NCI-H1694 treated with DMSO at 0.1 percent for 48 hours (cell line): Measurements from ENCODE around the gene SYS1.
"Not testable (repeated sequence)": the region's sequence is repeated elsewhere in the genome, so short reads cannot be mapped to it uniquely, and the experiment has no call there.

ENCODE experiments used
- DNase-seq: peaks from one replicate; lab custom pipeline; 2025; lab: John Stamatoyannopoulos, UW

Gene SYS1

DNA sequence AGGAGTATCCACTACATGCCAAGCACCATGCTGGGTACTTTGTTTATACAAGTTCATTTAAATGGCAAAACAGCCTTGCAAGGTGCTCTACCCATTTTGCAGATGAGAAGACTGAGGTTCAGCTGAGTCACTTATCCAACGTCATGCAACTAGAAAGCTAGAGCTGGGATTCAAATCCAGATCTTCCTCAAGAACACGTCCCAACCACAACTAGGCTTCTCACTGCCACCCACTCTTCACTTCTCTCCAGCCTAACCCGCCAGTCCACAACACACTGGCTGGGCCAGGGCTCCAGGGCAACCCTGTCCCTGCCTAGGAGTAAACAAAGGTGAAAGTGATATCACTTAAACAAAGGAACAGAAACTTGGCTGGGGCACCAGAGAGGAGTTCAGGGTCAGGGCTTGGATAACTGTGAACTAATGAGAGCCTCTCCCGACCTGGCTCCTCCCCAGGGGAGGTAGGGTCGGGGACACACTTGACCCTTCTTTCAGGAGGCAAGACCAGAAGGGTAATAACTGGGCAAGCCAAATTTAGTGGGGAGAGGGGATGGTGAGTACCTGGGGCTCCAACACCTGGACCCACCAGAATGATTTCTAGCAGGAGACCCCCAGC is 22.6 kb upstream of the SYS1 start:
- no peak for DNase-seq

DNA sequence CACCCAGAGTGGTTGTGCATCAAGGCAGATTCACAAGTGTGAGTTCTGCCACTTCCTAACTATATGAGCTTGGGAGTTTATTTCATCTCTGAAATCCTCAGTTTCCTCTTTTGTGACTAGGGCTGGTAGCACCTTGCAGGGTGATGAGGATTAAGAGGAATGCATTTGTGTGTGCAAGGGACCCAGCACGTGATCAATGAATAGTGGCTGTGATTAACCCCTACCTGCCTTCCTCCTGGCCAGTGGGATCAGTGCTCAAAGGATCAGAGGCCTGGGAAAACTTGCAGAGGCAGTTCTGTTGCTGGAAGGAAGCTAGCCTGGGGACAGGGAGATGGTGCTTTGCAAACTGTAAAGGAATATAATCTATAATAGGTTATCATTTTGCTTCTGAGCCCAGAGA is 22.0 kb upstream of the SYS1 start:
- no peak for DNase-seq

DNA sequence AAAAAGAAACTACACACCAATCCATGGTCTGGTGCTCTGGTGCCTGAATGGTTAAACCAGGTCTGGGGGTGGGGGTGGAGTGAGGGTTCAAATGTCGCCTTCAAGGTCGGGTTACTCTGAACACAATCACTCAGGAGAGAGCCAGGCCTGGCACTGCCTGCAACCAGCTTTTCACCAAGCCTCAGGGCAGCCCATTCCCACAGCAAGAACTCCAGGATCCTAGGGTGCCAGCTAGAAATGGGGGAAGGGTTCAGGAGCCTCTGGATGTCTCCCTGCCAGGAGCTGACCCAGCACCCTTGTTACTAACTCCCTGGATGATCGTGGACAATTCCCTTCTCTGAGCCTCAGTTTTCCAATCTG is 21.4 kb upstream of the SYS1 start:
- no peak for DNase-seq

DNA sequence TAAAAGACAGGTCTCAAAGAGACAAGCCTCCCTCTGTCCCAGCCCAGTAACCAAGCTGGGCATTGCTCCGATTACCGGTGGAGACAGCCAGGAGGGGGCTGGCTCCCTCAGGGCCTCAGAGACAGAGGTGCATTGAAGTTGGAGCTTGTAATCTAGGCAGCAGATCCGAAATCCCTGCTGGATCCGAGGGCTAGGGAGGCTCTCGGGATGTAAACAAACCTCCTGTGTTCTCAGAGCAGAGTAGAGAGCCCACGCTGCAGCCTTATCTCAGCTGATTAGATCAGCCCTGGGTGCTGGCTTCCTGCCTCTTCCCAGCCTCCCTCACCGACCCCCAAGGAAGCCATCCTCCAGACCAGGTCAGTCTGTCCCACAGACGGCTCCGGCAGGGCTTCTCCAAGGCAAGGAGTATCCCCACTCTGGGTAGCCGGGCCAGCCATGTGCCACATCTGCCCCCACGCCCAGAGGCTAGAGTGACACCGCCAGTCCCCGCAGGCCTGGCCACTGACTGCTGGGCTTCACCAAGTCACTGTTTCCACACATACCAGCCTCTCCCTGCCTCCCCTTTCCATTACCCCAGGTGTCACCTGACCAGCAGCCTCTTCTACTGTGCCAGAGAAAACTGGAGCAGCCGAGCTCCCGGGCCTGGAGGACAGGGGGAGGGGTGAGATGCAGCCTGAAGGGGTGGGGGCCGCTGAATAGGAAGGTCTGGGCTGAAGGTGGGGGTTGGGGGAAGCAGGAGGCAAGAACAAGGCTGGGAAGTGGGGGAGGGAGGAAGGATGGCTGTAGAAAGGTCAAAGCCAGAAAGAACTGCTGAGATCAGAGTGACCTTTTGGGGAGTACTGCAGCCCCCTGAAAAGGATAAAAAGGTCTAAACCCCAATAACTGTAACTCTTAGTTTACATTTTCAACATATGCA is 20.8 kb upstream of the SYS1 start:
- no peak for DNase-seq

DNA sequence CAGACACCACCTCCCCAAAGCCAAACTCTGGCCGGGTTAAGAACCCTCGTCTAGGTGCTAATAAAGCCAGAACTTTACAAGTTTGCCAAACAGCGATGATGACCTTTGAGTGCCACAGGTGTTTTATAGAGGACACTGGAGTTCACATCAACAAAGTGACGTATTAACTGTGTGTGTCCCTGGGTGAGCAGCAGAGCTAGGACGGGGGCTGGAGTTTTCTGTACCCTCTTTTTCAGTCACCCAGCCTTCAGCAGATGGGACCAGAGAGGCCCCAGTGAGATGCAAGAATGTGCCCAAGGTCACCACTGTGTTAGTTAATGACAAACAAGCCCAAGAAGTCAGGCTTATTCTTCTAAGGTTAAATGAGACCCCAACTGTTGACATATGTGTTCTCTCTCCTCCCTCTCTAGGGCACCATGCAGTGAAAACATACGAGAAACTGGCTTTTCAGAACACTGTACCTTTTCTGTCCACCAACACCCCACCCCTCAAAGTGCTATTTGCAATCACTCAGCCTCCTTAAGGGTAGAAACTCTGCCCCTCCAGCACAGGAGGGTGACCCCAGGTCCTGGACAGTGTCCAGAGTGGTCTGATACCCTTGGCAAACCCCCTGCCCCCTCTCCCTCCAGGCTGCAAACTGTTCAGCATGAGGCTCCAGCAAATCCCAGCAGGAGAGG is 20.0 kb upstream of the SYS1 start:
- DNase-seq = no peak

DNA sequence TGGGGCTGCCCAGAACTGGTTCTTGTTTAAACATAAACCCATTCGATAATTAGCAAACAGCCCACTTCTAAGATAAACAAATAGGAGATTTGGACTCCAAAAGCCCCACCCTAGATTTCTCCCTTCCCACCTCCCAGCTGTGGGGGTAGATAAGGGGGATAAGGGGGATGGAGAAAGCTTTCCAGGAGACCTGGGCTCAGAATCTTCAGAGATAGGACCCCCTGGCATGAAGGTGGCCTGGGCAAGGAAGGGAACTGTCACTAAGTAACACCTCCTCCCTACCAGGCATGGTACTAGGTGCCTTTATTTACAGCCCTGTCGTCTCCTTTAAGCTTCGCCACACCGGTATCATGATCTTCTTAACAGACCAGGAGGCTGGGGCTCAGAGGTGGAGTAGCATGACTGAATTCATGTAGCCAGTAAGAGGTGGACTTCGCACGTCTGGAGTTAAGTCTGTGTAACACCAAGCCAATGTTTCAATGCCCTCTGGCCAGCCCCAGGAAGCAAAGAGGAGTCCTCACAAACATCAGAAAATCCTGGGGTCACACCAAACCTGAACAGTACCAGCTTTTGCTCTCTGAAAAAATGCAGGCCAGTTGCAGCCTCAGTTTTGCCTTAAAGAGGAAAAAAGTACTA is 19.3 kb upstream of the SYS1 start:
- no peak for DNase-seq

DNA sequence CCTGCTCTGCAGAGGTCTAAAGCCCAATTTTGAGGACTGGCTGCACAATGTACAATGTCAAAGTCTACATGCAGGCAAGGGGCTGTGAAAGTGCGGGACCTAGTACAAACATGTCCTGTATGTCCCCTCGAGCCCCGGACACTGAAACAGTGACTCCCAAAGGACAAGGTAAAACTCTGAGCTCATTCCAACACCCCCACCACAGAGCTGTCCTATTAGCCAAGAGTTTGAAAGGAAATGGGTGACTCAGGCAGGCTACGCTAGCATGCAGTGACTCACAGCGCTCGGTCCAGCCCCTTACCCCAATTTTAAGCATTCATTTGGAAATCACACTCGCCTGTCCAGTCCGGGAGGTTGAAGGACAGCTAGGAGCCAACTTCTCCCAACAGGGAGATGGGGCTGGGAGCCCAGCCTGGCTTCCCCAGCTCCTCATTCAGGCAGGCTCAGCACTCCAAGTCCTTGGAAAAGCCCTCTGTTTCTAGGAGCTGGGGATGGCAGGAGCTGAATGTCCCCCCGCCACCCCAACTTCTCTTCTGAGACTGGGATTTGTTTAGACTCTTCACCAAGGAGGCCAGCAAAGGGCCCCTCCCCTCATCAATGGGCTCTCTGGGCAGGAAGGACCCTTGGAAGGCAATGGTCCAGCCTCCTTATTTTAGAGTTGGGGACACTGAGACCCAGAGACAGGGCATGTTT is 18.6 kb upstream of the SYS1 start:
- DNase-seq = no peak

DNA sequence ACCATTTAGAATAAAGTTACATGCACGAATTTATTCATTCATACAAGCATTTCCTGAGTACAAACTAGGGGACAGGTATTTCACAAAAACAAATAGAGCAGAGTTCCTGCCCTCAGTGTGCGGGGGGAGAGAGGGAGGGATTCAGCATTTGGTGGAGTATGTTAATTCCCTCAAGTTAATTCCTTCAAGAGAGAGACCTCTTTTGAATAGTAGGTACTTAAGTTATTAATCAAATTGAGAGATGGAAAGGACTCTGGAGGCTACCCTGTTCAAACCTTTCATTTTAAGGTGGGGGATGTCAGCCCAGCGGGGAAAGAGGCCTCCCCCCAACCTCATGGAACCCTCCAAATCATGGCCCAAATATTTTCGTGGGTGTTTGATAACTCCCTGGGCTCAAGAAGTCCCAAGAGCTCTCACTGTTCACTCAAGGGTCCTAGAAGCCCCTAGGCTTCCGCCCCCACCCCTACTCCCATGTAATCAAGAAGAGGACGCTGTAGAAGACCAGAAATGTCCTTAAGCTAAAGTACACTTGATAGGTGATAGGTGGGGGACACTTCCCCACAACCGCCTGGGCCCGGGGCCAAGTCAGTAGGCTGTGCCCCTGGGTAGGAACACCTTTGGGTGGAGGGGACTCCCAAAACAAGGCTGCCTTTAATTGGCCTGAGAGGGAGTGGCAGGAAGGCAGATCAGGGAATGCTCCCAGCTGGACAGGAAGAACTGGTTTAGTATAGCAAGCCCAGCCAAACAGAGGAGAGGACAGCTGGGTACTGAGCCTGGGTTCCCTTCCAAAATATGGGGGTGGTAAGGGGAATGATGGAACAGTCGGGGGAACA is 17.6 kb upstream of the SYS1 start:
- DNase-seq = no peak

DNA sequence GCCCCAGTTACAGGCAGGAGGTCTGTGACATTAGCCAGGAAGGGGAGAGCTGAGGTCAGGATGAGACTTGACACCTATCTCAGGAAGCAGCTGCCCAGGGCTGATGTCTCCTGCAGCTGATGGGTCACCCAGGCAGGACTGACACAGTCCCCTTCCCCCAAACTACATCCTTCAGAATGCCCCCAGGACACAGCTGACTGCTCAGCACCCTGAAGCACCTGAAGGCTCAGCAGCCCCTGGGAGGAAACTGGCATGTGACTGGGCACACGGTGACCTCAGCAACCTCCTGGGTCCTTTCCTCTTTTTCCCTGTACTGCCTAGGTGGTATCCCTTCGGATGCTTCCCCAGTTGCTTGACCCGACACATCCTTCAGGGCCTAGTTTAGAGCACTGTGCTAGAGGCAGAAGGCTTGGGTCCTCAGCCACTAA is 16.7 kb upstream of the SYS1 start:
- no peak for DNase-seq

DNA sequence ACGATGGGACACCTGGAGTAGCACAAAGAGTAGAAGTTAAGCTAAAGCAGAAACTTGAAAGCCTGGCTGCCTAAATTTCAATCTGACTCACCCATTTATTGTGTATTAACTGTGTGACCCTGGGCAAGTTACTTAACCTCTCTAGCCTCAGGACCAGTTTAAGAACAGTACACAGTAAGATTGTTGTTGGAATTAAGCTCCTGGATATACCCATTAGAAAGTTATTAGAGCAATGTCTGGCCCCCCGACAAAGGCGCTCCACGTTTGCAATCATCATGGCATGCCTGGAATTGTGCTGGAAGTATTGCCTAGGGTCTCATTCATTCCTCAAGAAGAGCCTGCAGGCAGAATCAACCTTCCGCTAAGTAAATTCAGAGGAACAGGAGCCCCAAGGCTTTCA is 16.1 kb upstream of the SYS1 start:
- DNase-seq = no peak

DNA sequence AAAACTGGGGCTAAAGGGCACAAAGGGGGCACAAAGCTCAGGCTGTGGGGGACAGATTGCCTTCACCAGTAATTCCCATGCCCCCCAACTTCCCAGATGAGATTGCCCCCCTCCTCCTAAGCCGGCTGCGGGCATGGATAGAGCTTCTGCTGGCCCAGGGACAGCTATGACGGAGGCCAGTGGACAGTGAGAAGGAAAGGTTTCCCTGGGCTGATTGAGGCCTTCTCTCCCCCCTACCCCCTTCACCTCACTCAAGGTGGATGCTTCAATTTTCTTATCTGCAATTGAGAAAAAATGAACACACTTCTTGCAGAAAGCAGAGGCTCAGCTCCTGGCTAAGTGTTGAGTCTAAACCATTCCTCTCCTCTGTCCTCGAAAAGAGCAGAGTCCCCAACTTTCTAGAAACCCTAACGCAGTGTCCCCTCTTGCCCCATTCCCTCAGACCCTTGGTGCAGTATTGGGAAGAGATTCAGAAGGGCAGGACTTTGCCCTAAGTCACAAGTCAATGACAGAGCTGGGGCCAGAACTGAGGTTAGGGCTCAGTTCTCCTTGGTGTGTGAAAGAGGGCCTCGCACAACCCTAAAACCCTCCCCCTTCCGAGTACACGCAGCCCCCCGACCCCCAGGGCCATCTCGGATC is 15.5 kb upstream of the SYS1 start:
- no peak for DNase-seq

DNA sequence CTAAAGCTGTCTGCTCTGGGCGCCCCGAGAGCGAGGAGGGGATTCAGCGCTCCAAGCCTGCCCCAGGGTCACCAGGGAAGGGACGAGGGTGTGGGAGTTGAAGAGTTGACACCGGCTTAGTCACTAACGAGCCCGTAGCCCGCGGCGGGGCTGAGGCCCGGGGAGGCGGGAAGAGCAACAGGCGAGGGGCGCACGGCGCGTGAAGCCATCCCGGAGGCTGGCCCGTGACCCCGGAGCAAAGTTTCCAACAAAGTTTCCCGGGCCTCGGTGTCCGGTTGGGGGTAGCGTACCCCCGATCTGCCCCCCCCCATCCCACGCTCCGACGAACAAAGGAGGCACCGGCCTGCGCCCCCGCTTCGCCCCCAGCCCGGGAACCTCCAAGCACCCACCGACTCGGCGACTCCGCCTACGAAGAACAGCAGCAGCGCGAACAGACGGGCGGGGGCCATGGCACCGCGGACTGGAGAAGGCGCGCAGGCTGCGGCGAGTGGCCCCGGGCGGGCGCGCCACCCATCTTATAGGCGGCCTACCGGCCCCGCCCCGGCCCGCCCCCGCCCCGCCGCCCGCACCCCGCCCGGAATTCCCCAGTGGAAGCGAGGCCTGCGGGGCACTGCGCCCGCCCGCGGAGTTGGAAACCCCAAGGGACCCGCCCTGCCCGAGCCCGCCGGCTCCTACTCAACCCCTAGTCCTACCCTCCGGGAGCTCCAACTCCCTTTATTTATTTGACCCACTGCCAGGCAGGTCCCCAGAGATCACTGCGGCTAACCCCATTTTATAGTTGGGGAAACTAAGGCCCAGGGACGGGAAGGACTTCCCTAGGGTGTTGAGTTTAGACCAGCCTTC is 14.8 kb upstream of the SYS1 start, which contains the start of gene SDC4:
Gene SDC4 (minus strand): TSS at position 489 of the 843 bp plus-strand sequence. CDS start 40 bp downstream, at position 449.
- no peak for DNase-seq

DNA sequence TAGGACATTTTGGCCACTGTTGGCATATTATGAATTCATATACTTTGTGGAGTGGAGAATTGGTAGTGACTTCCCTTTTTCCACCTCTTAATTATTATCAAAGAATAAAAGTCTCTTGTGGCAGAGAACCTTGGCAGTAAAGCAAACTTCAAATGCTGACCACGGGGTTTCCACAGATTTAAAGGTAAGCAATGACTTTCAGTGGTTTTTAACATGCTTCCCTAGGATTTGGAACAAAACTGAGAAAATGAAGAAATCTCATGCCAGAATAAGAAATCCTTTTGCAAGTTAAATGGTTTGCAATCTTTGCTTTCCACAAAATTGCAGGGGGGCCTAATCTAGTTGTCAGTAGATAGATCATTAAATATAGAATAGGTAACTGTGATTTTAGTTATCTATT is 12.7 kb upstream of the SYS1 start:
- no peak for DNase-seq

DNA sequence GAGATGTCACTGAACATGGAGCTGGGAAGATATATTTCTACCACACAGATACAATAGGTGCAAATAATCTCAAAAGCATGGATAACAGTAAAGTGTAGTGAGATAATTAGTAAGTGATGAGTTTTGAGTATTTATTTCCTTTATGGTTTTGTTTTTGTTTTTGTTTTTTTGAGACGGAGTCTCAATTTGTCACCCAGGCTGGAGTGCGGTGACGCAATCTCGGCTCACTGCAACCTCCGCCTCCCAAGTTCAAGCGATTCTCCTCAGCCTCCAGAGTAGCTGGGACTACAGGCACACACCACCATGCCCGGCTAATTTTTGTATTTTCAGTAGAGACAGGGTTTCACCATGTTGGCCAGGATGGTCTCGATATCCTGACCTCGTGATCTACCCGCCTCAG is 12.2 kb upstream of the SYS1 start:
- DNase-seq = not testable (repeated sequence)

DNA sequence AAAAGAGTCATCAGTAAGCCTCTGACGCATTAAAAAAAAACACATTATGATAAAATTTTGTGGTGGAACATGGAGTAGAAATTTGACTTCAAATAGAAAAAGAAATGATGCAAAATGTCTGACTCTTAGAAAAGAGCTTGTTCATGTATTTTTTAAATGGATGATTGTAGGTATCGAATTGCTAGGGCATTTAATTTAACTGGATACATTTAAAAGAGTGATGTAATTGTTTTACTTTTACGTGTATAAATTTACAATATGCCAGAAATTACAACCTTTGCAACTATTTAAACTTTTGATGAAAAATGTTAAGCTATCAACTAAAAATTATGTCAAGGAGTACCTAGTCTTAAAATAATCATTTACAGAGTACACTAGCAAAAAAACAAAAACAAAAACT is 10.2 kb upstream of the SYS1 start:
- no peak for DNase-seq

DNA sequence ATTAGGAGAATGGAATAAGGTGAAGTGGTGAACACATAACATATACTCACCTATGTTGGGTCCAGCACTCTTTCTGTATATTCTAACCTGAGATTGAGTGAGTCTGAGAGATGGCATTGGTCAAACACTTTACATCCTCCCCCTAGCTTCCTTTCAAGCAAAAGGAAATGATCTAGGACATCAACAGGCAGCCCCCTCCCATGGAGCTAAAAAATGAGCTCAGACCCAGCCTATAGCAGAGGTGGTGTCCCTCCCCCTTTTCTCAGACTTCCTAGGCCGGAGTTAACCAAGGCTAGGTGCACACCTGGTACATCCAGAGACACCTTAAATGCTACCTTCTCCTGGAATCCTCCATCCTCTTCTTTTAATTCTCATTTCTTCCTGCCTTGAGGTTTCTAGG is 9.2 kb upstream of the SYS1 start:
- no peak for DNase-seq

DNA sequence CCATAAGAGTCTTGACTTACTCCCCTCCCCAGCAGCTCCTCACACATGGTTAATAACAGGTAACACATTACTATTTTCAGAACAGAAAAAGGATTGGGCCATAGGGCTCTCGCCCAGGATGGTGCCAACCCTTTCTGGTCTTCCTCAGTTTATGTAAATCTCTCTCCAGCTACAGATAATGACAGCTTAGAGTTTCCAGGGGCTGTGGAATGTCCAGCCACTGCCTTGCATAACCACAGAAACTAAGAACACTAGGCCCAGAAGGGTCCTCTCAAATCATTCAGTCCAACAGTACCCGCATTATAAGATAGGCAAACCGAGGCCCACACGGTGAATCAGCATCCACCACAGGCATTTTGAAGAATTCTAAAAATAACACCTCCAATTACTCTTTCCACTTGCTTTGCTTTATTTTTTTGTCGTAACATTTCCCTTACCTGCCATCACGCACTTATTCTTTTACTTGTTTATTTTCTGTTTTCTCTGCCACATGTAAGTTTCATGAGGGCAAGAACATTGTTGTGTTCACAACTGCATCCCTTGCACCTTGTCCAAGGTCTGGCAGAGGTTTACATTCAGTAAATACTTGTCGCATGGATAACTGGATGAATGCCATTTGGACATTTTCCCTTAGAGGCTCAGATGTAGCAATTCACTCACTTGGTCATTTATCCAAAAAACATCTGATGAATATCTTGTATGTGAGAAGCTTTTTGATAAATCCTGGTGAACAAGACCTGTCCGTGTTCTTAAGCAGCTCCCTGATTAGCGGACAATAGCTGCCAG is 8.3 kb upstream of the SYS1 start:
- no peak for DNase-seq

DNA sequence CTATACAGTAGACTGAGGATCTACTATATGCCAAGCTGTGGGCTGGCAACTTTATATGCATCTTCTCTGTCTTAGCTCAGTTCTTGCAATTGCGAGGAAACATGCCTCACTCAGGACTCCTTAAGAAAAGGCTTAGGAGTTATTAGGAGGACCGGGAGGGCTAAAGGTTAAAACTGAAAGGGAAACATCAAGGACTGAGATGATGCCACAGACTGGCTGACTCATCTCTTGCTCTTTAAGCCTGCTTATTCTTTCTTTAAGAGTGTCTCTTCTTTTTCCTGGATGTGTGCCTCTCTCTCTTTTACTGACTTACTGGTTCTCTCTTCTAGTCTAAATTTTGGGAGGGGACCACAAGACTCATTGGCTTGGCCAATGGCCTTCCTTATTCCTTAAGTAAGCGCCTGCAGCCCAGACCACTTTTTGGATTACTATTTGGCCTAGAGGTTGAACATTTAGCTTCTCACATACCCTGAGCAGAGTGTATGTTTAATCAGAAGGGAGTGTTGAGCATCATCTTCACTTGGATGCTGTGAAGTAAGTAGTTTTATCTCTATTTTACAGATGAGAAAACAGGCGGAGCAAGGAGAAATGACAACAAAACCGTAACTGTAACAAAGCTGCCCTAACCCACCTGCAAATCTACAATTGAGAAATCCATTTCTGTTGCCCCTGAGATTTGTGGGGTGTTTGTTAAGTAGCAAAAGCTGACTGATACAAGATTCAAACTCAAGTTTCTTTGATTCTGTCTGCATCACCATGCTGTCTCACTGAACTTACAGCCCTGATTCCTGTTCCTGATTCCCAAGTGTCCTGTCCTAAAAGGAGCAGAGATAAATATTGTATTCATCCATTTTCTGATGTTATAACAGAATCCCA is 7.5 kb upstream of the SYS1 start:
- DNase-seq = no peak
